ENCODE measurements around the gene CSMD2.

CSMD2 gene

GRCh38 chr1:33895976-33896375 lies 269.1 kb downstream of the CSMD2 start:
- Mint-ChIP-seq H3K9me3 (no peaks in the 10 kb centered on the region), H3K4me3 (no peak overlapping the region), H3K4me1 (ENCODE audit: low read depth) (no peaks in the 10 kb centered on the region), H3K27me3 (peaks cover 24% of the 10 kb centered on the region), H3K27ac (no peak overlapping the region), H3K36me3 (ENCODE audit: low read depth) (no peaks in the 10 kb centered on the region)
- DNase-seq, result no peak

GRCh38 chr1:33895396-33895795 lies 269.6 kb downstream of the CSMD2 start:
- H3K36me3 Mint-ChIP-seq (ENCODE audit: low read depth), result no peaks in the 10 kb centered on the region
- H3K9me3 Mint-ChIP-seq, result no peaks in the 10 kb centered on the region
- H3K4me3 Mint-ChIP-seq, result no peak overlapping the region
- no peaks in the 10 kb centered on the region for H3K4me1 Mint-ChIP-seq (ENCODE audit: low read depth)
- no peak for DNase-seq
- no peak overlapping the region for H3K27ac Mint-ChIP-seq
- H3K27me3 Mint-ChIP-seq, result peaks cover 21% of the 10 kb centered on the region

- no peak for DNase-seq
- H3K27ac Mint-ChIP-seq, result no peak overlapping the region
- H3K4me1 Mint-ChIP-seq (ENCODE audit: low read depth), result no peaks in the 10 kb centered on the region
- no peak overlapping the region for H3K4me3 Mint-ChIP-seq
- H3K9me3 Mint-ChIP-seq, result no peaks in the 10 kb centered on the region
- H3K27me3 Mint-ChIP-seq, result peaks cover 16% of the 10 kb centered on the region
- H3K36me3 Mint-ChIP-seq (ENCODE audit: low read depth), result no peaks in the 10 kb centered on the region
Measured at GRCh38 chr1:33893147-33893830, 271.7 kb downstream of the CSMD2 start.

GRCh38 chr1:33886496-33886895 lies 278.5 kb downstream of the CSMD2 start:
- Mint-ChIP-seq H3K27me3 (peaks cover 25% of the 10 kb centered on the region), H3K4me3 (no peak overlapping the region), H3K27ac (no peak overlapping the region), H3K4me1 (ENCODE audit: low read depth) (no peaks in the 10 kb centered on the region), H3K9me3 (no peaks in the 10 kb centered on the region), H3K36me3 (ENCODE audit: low read depth) (no peaks in the 10 kb centered on the region)
- no peak for DNase-seq

GRCh38 chr1:33880305-33880704 lies 284.7 kb downstream of the CSMD2 start:
- no peak overlapping the region for H3K4me3 Mint-ChIP-seq
- no peak for DNase-seq
- no peaks in the 10 kb centered on the region for H3K36me3 Mint-ChIP-seq (ENCODE audit: low read depth)
- no peaks in the 10 kb centered on the region for H3K4me1 Mint-ChIP-seq (ENCODE audit: low read depth)
- H3K27ac Mint-ChIP-seq, result no peak overlapping the region
- H3K9me3 Mint-ChIP-seq, result no peaks in the 10 kb centered on the region
- H3K27me3 Mint-ChIP-seq, result peaks cover 49% of the 10 kb centered on the region

DNA sequence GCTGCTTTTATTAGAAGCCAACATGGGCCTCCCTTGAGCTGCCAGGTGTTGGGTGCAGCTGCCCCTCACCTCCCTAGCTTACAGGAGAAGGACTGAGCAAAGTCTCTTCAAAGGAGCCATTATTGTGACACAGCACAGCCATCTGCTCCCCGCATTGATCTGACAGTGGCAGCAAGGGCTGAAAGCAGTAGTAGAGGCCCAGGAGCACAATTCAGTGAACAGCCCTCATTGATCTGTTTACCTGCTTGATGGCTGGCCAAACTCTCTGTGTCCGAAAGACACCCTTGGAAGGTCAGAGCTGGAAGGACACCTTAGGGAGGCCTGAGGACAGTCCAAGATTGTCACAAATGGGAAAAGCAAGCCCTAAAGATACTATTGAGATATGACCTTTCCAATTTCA lies 286.6 kb downstream of the CSMD2 start:
- Mint-ChIP-seq H3K4me3 (no peak overlapping the region), H3K36me3 (ENCODE audit: low read depth) (no peaks in the 10 kb centered on the region), H3K4me1 (ENCODE audit: low read depth) (no peaks in the 10 kb centered on the region), H3K27ac (no peak overlapping the region), H3K27me3 (peaks cover 50% of the 10 kb centered on the region), H3K9me3 (no peaks in the 10 kb centered on the region)
- DNase-seq, result no peak

DNA sequence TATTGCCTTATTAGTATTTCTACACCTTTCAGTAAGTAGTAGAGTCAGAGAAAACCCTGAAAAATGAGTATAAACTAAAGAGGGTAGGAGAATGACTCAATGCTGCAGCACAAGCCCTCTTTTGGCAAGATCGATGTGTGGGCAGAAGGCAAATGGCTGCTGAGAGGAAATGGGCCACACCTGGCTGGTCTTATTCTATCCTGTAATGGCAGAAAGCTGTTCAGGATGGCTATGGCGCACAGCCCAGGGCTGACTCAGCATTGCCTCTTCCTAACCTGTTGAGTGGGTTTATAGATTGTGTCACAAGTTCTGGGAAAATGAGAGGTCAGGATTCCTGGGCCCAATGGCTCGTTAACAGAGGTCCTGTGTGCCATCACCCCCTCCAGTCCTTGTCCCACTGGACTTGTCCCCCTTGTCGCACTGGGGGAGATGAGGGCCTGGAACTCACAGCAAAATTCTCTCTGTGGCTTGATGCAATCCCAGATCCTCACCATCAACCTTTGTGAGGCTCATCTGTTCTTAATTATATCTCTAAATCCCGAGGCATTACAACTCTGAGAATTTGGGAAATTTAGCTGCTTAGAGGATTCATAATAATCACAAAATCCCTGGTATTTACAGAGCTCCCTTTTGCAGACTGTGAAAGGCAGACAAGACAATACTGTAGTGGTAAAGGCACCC lies 287.9 kb downstream of the CSMD2 start:
- Mint-ChIP-seq H3K4me1 (ENCODE audit: low read depth) (peaks cover 3% of the 10 kb centered on the region), H3K27me3 (peaks cover 47% of the 10 kb centered on the region), H3K4me3 (no peak overlapping the region), H3K27ac (no peak overlapping the region), H3K9me3 (no peaks in the 10 kb centered on the region), H3K36me3 (ENCODE audit: low read depth) (no peaks in the 10 kb centered on the region)
- no peak for DNase-seq

DNA sequence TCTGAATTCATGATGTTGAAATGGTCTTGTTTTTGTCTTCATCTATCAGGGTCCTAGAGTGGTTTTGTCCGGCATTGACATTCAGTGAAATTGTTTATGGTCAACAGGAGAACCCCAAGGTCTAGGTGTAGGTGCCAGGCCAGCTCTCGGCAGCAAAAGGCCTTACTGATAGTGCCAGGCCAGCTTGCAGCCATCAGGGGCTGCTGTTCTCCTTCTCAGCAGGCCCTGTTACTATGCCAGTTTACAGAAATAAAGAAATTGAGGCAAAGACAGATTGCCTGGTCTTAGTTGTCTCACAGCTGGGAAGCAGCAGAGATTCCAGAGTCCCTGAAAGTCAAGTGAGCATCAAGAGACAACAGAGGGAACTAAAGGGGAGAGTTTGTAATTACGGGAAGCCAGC lies 289.2 kb downstream of the CSMD2 start:
- Mint-ChIP-seq H3K36me3 (ENCODE audit: low read depth) (no peaks in the 10 kb centered on the region), H3K27me3 (peaks cover 44% of the 10 kb centered on the region), H3K4me1 (ENCODE audit: low read depth) (peaks cover 3% of the 10 kb centered on the region), H3K9me3 (no peaks in the 10 kb centered on the region), H3K4me3 (no peak overlapping the region), H3K27ac (no peak overlapping the region)
- DNase-seq, result no peak

GRCh38 chr1:33874636-33875035 lies 290.4 kb downstream of the CSMD2 start:
- peaks cover 48% of the 10 kb centered on the region for H3K27me3 Mint-ChIP-seq
- no peak for DNase-seq
- H3K36me3 Mint-ChIP-seq (ENCODE audit: low read depth), result no peaks in the 10 kb centered on the region
- H3K27ac Mint-ChIP-seq, result no peak overlapping the region
- H3K4me1 Mint-ChIP-seq (ENCODE audit: low read depth), result peaks cover 3% of the 10 kb centered on the region
- no peaks in the 10 kb centered on the region for H3K9me3 Mint-ChIP-seq
- no peak overlapping the region for H3K4me3 Mint-ChIP-seq

GRCh38 chr1:33872683-33873082 lies 292.3 kb downstream of the CSMD2 start:
- Mint-ChIP-seq H3K36me3 (ENCODE audit: low read depth) (no peaks in the 10 kb centered on the region), H3K4me1 (ENCODE audit: low read depth) (peaks cover 5% of the 10 kb centered on the region), H3K9me3 (no peaks in the 10 kb centered on the region), H3K4me3 (no peak overlapping the region), H3K27ac (no peak overlapping the region), H3K27me3 (peaks cover 32% of the 10 kb centered on the region)
- DNase-seq, result no peak

DNA sequence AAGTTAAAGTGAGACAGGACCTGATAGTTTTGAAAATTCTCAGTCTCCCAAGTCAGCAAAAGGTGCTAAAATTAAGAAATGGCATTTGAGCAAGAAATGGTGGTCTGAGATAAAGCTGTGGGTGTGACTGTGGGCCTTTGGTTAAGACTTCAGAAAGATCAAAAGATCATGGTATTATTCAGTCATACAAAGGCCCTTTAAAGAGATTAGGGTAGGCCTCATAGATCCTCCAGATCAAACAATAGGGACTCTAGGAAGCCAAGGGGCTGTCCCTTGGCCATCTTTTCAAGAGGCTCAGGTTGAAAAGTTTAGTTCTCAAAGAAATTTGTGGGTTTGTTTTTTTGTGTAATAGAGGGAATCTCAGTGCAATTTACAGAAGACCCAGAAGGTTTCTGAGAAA lies 292.8 kb downstream of the CSMD2 start:
- Mint-ChIP-seq H3K27ac (no peak overlapping the region), H3K4me3 (no peak overlapping the region), H3K4me1 (ENCODE audit: low read depth) (peaks cover 8% of the 10 kb centered on the region), H3K9me3 (no peaks in the 10 kb centered on the region), H3K27me3 (peaks cover 33% of the 10 kb centered on the region), H3K36me3 (ENCODE audit: low read depth) (no peaks in the 10 kb centered on the region)
- DNase-seq, result no peak

GRCh38 chr1:33867684-33868083 lies 297.3 kb downstream of the CSMD2 start:
- H3K4me3 Mint-ChIP-seq, result no peak overlapping the region
- H3K27ac Mint-ChIP-seq, result no peak overlapping the region
- no peaks in the 10 kb centered on the region for H3K36me3 Mint-ChIP-seq (ENCODE audit: low read depth)
- H3K27me3 Mint-ChIP-seq, result peaks cover 38% of the 10 kb centered on the region
- peaks cover 8% of the 10 kb centered on the region for H3K4me1 Mint-ChIP-seq (ENCODE audit: low read depth)
- H3K9me3 Mint-ChIP-seq, result no peaks in the 10 kb centered on the region
- no peak for DNase-seq

GRCh38 chr1:33866281-33866680 lies 298.7 kb downstream of the CSMD2 start:
- Mint-ChIP-seq H3K4me3 (no peak overlapping the region), H3K27ac (no peak overlapping the region), H3K9me3 (no peaks in the 10 kb centered on the region), H3K27me3 (peaks cover 48% of the 10 kb centered on the region), H3K4me1 (ENCODE audit: low read depth) (peaks cover 5% of the 10 kb centered on the region), H3K36me3 (ENCODE audit: low read depth) (no peaks in the 10 kb centered on the region)
- DNase-seq, result no peak

DNA sequence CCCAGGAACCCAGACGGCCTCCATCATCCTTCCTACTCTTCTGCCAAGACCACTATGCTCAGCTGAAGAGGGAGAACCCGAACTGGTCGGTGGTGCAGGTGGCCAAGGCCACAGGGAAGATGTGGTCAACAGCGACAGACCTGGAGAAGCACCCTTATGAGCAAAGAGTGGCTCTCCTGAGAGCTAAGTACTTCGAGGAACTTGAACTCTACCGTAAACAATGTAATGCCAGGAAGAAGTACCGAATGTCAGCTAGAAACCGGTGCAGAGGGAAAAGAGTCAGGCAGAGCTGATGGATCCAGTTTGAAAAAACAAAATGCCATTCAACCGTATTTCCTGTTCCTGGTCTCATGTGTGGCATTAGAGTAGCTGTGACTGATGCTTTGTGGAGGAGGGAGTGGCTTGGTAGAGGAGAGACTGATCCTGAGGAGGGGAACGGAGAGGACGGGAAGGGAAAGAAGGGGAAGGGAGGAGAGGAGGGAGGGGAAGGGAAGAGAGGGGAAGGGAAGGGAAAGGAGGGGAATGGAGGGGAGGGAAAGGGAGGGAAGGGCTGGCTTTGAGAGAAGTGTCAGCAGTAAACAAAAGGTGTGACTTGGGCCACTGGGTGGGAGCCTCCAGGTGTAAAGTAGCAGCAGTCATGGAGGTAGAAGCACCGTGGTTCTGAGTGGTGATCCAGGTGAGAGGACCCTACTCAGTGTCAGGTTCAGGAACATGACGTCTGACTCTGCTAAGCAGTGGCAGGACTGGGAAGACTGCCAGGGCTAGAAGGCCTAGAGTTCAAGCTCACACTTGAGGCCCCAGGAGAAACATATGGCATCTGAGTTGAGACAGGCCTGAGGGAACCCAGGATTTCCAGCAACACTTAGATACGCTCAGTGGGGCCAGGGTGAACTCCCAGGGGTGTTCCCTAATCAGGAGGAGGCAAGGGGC lies 300.3 kb downstream of the CSMD2 start:
- peaks cover 5% of the 10 kb centered on the region for H3K4me1 Mint-ChIP-seq (ENCODE audit: low read depth)
- H3K9me3 Mint-ChIP-seq, result no peaks in the 10 kb centered on the region
- no peak for DNase-seq
- H3K36me3 Mint-ChIP-seq (ENCODE audit: low read depth), result no peaks in the 10 kb centered on the region
- peaks cover 46% of the 10 kb centered on the region for H3K27me3 Mint-ChIP-seq
- H3K4me3 Mint-ChIP-seq, result no peak overlapping the region
- no peak overlapping the region for H3K27ac Mint-ChIP-seq

DNA sequence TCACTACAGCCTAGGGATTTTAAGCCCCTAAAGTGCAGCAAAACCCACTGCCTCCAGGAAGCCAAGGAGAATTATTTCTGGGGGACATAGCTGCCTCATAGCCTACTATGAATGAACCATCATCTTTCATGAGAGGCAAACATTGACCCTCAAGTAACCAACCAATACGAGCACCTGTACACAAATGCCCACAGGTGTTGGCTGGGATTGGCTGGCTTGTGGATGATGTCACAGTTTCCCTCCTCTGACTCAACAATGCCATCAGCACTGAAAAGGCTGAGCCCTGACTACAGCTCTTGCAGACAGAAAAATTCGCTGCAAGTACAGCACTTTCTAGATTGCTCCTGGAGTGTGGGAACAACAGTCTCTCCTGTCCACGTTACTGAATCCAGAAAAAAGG lies 301.3 kb downstream of the CSMD2 start, which contains the start of gene HMGB4:
HMGB4 (plus strand) TSS at position 301 of the 400 bp plus-strand sequence. CDS start 113 bp downstream, outside the sequence.
- no peak within 1 kb of the TSS for H3K4me3 Mint-ChIP-seq
- H3K27ac Mint-ChIP-seq, result no peak within 1 kb of the TSS
- H3K36me3 Mint-ChIP-seq (ENCODE audit: low read depth), result no peaks in the 10 kb centered on the region
- H3K9me3 Mint-ChIP-seq, result no peaks in the 10 kb centered on the region
- peaks cover 50% of the 10 kb centered on the region for H3K27me3 Mint-ChIP-seq
- no peak for DNase-seq
- peaks cover 5% of the 10 kb centered on the region for H3K4me1 Mint-ChIP-seq (ENCODE audit: low read depth)
